ENCODE data around the gene IARS2. TPM values are rescaled to one million over a fixed set of nuclear protein-coding genes. Genes with fewer than 3 reads are reported as not detected.
"Not testable (repeated sequence)": the region's sequence is repeated elsewhere in the genome, so short reads cannot be mapped to it uniquely, and the experiment has no call there.

IARS2 gene
- total RNA-seq, 1 donor from 2014 or later = 151 TPM

DNA sequence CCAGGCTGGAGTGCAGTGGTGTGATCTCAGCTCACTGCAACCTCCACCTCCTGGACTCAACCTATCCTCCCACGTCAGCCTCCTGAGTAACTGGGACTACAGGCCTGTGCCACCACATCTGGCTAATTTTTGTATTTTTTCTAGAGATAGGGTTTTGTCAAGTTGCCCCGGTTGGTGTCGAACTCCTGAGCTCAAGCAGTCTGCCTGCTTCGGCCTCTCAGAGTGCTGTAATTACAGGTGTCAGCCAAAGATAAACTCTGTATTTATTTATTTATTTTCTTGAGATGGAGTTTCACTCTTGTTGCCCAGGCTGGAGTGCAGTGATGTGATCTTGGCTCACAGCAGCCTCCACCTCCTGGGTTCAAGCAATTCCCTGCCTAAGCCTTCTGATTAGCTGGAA lies 18.7 kb downstream of the IARS2 start:
- DNase-seq (ENCODE audit: low read depth) = not testable (repeated sequence)

DNA sequence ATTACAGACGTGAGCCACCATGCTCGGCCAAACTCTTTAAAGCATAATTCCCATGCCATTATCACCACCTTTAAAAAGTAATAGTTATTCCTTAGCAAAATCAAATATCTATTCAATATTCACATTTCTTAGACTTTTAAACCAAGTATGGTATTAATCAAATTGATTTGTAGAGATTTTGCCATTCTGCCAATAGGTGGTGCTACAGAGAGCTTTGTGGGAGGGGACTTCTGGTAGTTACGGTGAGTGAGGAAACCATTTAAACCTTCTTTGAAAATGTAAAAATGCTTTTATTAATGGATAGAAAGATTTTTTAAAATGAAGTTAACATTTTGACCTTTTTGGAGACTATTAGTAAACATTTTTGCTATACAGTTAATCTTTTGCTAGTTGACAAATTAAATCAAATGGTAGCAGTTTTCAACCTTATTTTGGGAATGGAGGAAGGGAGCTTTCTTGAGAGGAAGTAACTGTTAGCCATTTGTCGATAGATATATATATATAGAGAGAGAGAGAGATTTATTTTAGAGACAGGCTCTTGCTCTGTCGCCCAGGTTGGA lies 19.3 kb downstream of the IARS2 start:
- DNase-seq (ENCODE audit: low read depth) = peak; percentile 28

DNA sequence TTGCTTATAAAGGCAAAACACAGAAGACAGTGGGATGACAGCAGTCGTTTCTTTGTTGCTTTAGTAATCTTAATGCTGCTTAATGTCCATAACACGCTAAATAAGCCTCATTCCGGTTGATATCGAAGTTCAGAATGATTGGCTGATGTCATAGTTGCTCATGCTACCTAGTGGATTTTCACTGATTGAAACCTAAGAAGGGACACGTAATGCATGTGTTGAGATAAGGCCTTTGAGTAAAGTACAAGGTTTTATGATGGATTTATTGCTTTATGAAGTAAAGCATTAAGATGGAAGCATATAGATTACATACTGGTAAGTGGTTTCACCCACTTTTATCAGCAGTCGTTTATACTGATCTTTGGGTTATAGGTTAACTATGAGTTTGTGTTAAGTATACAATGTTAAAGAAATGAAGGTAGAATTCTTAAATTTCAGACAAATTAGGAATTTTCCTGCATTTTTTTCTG lies 25.1 kb downstream of the IARS2 start:
- DNase-seq (ENCODE audit: low read depth) = no peak

DNA sequence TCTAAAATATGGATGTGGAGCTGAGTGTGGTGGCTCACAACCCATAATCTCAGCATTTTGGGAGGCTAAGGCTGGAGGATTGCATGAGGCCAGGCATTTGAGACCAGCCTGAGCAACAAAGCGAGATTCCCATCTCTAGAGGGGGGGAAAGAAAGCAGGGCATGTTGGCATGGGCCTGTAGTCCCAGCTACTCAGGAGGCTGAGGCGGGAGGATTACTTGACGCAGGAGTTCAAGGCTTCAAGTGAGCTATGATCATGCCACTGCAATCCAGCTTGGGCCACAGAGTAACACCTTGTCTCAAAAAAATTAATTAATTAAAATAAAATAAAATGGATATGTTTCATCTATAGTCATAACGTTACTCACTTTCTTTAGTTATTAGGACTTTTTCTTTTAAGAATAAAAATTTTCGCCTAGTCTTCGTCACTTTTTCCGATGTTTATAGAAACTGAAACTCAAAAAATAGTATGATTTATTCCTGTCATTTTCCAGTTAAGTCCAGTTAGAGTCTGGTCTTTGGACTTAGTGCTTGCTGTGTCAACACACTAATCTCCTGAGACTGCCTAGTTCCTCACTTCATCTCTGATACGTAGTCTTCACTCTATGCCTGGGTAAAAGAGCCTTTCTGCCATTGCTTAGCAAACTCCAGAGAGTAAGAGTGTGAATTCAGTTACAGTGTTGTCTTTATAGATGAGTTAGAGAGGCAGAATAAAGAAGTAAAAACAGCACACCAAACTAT lies 28.0 kb downstream of the IARS2 start:
- no peak for DNase-seq (ENCODE audit: low read depth)

DNA sequence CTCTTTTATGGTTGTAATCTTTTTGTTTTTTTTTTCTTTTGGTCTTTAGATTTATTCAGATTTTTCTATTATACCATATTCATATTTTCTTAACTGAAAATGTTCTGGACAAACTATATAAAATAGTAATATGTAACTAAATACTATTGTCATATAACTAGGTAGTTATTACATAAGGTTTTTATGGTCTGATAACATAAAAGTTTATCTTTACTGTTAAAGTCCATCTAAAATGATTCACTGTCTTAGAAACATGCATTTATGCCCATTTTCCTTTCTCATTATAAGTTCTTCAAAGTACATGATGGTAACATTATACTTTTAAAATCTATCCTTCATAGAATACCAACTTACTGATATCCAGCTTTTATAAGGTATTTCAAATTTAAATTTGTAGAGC lies 29.1 kb downstream of the IARS2 start:
- DNase-seq (ENCODE audit: low read depth) = no peak

DNA sequence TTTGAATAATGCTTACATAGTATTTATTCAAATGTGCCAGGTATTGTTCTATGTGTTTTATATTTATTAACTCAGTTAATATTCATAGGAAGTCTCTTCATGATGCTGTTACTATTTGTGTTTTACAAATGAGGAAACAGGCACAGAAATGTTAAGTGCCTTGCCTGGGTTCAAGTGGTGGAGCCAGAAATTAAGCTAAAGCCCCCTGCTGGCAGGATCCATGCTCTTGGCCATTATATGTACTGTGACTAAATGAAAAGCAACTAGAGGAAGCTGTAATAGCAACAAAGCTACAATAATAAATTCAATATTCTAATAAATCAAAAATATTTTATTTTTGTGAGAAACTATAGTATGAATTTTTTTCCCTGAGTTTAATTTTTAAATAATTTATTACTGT lies 30.0 kb downstream of the IARS2 start:
- DNase-seq (ENCODE audit: low read depth) = no peak

DNA sequence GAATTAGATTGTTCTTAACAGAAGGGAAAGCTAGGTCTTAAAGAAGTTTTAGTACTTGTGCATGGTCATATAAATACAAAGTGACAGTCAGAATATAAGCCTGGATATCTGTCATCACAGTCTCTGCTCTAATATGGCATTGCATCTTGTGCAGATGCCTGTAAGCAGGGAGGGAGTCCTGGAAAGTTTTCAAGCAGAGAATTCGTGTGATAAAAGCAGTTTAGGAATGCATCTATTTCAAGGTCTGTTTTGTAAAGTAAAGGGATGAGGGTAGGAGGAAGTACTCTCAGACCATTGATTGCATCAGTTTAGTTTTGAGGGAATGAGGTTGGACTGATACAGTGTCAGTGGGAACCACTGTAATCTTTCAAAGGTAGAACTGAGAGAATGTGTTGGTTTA lies 30.6 kb downstream of the IARS2 start:
- no peak for DNase-seq (ENCODE audit: low read depth)

DNA sequence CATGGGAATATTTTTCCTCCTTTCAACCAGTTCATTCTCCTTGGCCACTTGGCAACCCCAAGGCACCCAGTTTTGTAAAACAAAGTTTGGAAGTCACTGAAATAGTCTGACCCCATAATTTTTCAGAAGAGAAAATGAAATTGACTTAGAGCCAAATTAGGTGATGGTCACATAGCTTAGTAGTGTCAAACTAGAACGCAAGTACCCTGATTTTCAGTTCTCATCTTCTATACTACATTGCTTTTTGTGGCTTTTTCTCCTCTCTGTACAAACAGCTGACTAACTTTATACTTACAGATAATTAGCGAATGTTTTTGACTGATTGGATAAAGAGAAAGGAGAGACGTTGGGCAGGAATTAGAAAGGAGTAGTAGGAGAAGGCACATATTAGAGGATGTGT lies 33.1 kb downstream of the IARS2 start:
- DNase-seq (ENCODE audit: low read depth) = no peak

DNA sequence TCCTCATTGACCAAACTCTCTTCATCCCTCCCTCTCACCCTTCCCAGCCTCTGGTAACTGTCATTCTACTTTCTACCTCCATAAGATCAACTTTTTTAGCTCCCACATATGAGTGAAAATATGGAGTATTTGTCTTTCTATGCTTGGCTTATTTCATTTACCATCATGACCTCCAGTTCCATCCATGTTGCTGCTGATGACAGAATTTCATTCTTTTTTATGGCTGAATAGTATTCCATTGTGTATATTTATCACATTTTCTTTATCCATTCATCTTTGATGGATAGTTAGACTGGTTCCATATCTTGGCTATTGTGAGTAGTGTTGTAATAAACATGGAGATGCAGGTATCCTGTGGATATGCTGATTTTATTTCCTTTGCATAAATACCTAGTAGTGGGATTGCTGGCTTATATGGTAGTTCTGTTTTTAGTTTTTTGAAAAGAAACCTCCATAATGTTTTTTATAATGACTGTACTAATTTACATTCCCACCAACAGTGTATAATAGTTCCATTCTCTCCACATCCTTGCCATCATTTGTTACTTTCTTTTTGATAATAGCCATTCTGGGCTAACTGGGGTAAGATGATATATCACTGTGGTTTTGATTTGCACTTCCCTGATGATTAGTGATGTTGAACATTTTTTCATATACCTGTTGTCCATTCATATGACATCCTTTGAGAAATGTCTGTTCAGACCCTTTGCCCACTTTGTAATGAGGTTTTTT lies 35.7 kb downstream of the IARS2 start:
- DNase-seq (ENCODE audit: low read depth) = no peak

DNA sequence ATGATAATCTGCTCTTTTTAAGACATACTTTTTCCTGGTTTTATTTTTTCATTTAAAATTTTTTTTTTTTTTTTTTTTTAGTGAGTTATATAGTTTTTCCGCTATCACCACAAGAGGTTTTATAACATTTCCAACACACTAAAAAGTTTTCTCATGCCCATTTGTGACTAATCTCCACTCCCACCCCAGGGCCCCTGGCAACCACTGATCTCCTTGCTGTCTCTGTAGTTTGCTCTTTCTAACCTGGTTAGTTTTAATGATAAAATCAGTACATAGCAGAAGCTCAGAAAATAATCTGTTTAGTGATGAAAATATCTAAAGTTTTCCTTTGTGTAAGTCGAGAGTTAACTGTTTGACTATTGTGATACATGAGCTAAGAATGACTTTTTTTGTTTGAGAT lies 41.8 kb downstream of the IARS2 start:
- no peak for DNase-seq (ENCODE audit: low read depth)

DNA sequence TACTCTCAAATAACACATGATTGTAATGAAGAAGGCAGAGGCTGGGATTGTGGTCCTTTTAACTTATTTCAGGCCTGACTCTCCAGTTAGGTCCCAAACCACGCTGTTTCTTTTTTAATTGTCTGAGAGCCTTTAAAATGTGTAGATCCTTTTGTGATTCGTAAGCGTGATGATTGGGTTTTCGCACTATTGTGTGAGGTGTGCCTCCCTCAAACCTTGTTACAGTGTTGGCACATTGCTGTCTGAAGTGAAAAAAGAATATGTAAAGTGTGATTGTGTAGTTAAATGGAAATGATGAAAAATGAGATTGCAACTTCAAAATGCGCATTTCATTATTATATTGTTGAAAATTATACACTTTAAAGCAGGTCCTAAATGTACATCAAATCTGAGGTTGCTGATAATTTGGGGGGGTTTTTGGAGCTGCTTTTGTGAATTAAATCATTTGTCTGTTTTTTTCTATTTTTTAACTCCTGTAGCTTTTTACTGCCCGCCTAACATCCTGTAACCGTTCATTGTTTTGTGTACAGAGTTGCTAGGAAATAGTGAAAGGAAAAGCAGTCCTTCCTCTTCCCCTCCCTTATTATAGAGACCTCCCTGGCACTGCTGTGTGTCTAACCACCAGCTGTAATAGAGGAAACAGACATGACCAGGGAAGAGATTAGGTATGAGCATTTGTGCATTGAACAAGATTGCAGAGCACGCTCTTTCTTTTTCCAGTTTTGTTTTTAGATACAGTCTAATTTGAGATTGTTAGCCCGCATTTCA lies 43.3 kb downstream of the IARS2 start:
- DNase-seq (ENCODE audit: low read depth) = no peak

DNA sequence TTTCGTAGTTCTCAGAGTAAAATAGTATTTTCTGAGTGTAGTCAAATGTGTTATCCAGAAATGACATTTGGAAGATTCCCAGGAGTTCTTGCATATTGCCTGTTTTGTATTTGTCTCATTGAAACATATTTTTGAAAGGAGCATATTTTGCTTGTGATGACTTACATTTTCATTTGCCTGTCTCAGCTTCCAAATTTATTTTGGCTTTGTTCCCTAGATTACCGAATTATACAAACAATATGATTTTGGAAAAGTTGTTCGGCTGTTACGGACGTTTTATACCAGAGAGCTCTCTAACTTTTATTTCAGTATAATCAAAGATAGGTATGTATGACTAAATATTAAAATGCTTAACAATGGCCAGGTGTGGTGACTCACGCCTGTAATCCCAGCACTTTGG lies 46.0 kb downstream of the IARS2 start:
- DNase-seq (ENCODE audit: low read depth) = no peak

DNA sequence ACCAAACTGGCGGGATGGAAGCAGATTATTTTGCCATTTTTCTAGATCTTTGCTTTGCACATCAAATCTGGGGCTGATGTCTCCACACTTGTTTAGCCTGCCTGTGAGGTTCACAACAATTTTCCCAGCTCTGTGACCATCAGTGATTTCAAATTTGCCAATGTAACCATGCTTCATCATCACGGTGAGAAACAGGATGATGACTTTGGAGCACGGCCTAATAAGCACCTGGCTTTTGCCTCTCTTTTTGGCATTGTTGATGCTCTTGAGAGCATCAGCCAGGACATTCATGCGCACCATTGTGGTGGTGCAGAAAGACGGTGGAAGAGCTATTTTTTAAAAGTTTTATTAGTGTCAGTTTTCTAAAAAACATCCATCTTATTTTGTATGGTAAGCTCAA lies 50.1 kb downstream of the IARS2 start:
- no peak for DNase-seq (ENCODE audit: low read depth)

DNA sequence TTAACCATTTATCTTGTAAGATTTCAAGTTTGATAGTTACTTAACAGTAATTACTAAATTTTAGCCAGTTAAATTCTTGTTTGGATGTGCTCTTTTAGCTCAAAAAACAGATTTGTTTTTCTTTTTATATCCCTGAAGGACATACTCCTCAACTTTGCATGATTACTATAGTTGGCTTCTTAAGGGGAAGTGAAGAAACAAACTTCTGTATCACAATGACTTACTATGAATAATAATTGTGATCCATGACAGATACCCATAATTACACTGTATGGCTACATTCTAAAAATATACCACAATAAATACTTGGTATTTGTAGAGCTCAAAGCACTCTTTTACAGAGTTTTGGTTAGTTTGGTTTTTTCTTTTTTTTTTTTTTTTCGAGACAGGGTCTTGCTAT lies 55.8 kb downstream of the IARS2 start:
- DNase-seq (ENCODE audit: low read depth) = no peak

DNA sequence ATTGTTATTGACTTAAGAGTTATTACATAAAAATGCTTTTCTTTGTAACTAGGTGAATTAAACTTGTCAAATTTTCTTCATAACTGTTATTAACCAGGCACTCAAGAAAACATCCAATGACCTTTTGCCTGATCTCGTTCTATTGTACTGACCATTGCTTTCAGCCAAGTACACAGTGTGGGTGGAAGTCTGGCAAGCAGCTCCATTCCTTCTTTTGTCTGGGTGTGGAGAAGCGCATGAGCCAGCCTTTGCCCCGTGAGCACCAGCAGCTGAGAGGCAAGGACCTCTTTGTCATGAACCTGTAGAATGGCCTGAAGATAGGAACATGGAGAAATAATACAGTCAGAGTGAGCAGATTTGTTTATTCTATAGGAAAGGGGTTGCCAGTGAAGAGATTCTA lies 57.5 kb downstream of the IARS2 start:
- peak; percentile 15 for DNase-seq (ENCODE audit: low read depth)

DNA sequence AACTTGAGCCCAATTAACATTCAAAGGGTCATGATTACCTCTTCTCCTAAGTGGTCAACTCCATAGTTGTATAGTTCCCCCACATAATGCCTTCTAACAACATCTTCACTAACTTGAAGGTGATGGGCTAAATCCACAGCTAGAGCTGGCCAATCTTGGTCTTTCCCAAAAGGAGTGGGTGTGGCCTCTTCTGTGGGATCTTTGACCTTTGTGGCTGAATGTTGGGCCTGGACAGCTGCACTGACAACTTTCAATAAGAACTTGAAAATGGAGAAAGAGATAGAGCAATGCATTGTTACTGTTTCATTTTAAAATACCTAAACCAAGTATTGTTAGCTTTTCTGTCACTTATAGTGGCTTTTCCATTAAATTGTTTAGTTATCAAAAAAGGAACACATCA lies 59.2 kb downstream of the IARS2 start:
- DNase-seq (ENCODE audit: low read depth) = no peak

DNA sequence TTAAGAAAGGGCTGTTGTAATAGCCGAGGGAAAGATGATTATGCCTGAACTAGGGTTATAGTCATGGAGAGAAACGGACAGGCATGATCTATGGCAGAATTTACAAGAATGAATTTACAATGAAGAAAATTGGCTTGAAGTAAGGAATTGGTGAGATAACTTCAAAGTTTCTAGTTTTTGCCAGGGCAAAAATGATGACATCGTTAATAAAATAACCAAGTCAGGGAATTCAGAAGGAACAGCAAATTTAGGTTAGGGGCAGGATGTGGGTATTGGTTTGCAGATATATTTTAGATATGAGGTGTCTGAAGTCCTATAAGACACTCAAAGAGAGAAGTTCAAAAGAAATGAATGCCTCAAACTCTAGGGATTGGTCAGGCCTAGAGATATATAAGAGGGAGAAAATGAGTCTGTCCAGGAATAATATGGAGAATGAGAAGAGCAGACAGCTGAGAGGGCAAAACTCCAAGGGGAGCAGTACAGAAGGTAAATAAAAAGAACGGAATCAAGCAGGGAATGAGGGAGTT lies 62.8 kb downstream of the IARS2 start:
- DNase-seq (ENCODE audit: low read depth) = no peak

DNA sequence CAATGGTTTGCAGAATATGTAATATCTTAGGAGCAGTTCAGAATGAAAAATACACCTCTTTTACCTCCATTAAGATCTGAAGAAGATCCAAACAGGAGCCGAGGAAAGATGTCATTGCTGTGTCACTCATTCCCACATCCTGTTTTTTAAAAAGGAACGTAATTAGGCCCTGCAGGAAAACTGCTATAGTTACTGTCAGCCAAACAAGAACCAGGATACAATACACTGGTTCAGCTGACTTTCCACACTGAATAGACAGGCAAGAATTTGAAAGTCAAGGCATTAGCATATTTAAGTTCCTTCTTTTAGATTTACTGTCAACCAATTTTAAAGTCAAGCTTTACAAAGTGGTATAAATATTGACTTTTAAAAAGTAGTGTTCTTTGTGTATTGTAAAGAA lies 63.8 kb downstream of the IARS2 start:
- DNase-seq (ENCODE audit: low read depth) = no peak

DNA sequence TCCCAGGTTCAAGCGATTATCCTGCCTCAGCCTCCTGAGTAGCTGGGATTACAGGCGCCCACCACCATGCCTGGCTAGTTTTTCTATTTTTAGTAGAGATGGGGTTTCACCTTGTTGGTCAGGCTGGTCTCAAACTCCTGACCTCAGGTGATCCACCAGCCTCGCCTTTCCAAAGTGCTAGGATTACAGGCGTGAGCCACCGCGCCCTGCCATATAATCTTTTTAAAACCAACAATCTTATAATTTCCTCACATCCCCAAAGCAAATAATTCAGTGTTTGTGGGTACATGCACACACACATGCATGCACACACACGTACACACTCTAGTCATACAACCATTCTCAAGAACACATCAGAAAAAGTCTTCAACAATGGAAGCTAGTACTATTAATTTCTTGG lies 64.6 kb downstream of the IARS2 start:
- DNase-seq (ENCODE audit: low read depth) = not testable (repeated sequence)

DNA sequence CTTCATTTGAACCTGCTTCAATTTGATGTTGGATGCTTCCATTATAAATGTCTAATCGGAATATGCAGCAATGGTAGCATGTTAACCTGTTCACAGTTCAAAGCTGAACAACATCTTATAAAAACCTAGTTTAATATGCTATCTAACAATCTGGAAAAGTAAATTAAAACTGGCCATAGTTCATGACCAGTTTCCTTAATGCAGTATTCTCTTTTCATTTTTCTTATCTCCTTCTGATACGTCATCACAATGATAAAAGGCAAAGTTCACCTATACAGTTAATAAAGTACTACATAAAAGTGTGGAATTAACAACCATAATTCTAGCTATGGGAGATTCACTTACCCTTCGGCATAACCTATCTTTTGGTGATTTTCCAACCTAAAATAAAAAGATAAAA lies 65.1 kb downstream of the IARS2 start:
- DNase-seq (ENCODE audit: low read depth) = no peak

DNA sequence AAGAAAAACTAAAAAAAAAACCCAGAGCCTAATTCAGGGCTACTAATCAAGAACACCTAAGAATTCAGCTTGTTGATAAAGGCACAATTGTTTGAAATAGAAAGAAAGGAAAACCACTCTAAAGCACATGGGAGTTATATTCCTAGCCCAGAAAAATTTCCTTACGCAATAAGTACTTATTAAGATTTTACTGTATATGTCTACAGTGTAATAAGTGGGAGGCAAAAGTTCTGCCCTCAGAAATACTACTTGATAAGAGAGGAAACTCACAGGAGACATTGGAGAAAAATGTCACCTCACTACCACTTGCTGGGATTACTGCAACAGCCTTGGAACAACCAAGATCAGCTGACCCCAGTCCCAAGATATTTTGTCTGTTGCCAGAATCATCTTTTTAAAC lies 66.1 kb downstream of the IARS2 start:
- DNase-seq (ENCODE audit: low read depth) = no peak

DNA sequence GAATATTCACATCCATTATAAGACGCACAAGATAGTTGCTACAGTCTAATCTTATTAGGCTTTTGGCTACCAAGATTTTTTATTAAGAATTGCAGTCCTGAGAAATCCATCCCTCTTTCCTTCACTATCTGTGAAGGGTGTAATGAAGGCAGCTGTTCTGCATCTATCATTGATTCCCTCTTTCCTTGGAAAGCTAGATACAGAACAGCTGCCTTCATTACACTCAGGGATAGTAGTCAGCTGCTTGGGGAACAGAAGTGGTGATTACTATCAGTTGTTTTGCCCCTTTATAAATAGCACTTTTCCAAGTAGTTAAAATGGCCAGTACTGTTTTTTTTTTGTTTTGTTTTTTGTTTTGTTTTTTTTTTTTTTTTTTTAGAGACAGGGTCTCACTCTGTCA lies 70.2 kb downstream of the IARS2 start:
- no peak for DNase-seq (ENCODE audit: low read depth)
